HG02642 (cell line): ENCODE results near the gene NAALADL2.

Experiments
- ATAC-seq: cut with Tn5 transposase; IDR thresholded peaks from one replicate; pipeline ENCODE4 v1.9.1; 2021; ENCODE audit warnings: mild to moderate bottlenecking; ENCODE audit not compliant: unreplicated experiment, poor library complexity

The NAALADL2 gene

GRCh38 chr3:175187586-175187985, 328.5 kb downstream of the NAALADL2 start:
- ATAC-seq = no peak

- no peak for ATAC-seq
Measured at GRCh38 chr3:175192536-175192935, 333.4 kb downstream of the NAALADL2 start.

DNA sequence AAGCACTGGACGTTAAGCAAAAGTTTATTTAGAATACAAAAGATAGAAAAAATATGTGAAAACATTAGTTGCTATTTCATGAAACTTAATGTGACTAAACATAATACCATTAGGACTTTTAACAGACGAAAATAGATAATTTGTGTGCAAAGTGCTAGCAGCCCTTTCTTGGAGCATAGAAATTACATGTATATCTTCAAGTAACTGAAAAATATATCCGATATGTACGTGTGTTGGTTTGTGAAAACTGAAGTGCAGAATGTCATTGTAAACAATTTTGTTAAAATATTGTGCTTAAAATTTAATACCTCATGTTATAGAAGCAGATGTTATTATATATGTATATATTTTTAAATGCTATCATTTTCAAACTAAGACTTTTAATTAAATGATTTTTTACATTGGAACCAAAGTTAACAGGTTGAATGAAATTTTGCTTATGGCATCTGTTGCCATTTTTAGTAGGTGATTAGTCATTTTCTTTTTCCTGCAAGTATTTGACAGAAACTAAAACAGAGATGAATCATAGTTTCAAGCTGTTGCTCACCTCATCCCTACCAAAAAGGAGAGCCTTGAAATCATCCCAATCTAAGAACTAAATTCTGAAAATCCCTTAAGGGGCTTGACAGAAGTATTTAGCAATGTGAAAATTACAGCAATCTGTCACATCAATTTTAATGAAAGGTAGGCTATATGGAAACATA, 334.8 kb downstream of the NAALADL2 start:
- no peak for ATAC-seq

DNA sequence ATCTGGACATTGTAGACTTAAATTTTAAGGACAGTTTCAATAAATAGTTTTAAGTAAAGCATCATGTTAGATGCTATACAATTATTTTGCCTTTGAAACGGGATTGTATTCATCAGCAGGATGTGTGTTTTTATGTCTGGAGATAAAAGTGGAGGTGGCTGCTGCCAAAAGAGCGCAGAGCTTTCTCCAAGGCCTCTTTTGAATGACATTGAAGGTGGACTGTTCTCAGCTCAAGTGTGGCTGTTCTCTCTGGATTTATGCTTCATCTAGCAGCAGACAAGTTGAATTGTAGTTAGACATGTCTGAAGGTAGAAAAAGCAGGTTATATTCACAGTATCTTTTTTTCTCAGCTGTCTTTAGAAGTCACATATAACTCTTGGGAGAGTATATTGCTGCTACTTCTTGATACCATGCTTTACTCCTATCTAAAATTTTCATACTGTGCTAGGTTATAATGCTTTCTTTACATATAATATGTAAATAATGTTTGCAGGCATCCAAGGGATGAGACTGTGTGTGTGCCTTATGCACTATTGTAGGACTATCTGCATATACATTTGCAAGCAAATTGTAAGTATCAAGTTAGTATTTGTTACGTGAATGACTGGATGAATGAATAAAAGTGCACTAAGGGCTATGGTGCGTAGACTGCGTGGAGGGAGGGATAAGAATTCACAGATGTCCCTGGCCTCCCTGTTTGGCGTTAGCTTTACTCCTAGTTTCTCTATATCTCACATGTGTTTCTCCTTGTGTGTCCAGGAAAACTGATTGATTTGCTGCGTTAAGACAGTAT, 340.1 kb downstream of the NAALADL2 start:
- no peak for ATAC-seq

DNA sequence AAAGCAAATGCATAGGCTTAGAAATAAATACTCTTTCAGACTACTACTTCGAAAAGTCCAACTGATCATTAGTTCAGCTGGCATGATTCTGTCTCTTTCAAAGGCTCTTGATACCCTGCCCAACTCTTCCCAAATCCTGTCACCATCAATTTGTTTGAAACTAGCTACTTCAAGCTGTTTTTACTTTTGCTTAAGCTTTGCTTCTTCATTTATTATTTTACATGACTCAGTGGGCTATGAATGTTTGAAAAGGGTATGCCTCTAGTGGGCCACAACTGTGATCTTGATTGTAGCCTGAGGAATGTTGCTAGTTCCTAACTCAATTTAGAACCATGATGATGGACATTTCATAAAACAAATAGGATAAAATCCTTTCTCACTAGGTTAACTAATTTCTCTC, 340.8 kb downstream of the NAALADL2 start:
- ATAC-seq = no peak

DNA sequence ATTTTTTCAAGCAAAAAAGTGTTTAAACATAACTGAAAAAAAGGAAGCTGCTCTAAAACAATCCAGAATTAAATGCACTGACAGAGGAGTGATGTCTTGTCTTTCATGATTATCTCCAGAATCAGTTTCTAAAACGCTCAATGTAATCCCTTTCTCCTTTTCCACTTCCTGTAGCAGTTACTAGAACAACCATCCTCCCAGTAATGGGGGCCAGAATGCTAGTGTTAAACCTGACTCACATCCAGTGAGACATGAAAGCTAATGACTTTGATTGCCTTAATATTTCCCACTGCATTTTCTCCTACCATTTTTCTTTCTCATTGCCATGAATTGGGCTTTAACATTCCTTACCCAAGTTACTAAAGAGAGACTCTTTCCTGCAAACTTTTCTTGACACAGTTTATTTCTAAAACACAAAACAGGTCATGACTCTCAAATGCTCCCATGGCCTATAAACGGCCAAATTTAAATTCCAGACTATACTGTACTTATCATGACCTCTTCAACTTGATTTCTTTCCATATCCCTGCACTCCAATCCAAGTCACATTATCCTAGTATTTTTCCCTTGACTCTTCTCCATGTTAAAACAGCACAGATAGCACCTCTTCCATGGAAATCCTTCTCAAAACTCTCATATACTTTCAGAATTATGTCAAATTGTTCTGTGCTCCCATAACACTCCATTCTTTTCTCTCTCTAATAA, 341.4 kb downstream of the NAALADL2 start:
- ATAC-seq = no peak

GRCh38 chr3:175207361-175207760, 348.2 kb downstream of the NAALADL2 start:
- ATAC-seq = no peak

GRCh38 chr3:175208326-175208725, 349.2 kb downstream of the NAALADL2 start:
- no peak for ATAC-seq

GRCh38 chr3:175211466-175211865, 352.3 kb downstream of the NAALADL2 start:
- ATAC-seq = no peak

DNA sequence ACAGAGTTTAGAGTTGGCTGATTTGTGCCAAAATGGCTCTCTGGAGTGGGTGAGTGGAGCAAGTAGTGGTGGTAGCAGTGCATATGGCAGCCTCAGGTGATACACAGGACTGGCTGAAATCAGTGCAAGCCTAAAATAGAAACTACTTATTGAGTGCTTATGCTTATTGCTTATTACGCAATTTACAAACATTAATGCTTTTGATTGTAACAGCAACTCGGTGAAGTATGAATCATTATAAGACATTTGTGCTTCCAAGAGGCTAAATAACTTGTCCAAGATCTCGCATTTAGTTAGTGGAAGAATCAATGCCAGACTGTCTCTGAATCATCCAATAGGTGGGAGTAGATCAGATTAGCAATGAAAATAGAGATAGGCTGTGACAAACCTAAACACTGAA, 353.8 kb downstream of the NAALADL2 start:
- ATAC-seq = no peak

GRCh38 chr3:175214216-175214615, 355.1 kb downstream of the NAALADL2 start:
- no peak for ATAC-seq

- no peak for ATAC-seq
Measured at GRCh38 chr3:175215833-175216232, 356.7 kb downstream of the NAALADL2 start.

DNA sequence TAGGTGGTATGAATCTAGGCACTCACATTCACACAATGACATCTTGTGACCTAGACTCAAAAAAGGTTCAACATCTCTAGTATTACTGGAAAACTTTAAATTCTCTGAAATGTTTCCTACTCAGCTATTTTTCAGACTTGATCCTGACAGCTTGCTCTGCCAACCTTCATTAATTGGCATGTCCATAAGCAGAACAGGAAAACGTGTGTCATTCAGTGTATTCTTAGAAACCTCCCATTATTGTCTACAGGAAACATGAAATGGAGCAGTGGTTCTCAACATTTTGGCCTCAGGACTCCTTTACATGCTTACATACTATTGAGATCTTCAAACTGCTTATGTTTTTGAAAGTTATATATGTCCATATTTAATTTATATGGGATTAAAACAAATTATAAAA, 363.2 kb downstream of the NAALADL2 start:
- ATAC-seq = no peak

DNA sequence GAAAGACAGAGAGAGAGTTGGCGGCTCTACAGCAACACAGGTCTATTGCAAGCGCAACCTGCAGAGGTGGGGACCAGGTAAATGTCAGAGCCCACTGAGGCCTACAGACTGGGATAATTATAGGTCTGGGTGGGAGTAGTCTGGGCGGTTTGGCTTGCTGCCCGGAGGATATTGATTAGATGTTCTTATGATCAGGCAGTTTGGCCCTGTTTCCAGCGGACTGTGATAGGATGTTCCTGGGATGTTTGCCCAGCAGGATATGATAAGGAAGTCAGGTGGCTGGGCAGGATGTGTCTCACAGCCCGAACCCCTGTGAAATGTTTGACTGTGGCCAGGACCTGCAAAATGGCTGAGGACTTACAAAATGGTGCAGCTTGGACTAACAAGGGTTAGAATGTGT, 364.9 kb downstream of the NAALADL2 start:
- no peak for ATAC-seq

GRCh38 chr3:175226444-175226843, 367.3 kb downstream of the NAALADL2 start:
- no peak for ATAC-seq

DNA sequence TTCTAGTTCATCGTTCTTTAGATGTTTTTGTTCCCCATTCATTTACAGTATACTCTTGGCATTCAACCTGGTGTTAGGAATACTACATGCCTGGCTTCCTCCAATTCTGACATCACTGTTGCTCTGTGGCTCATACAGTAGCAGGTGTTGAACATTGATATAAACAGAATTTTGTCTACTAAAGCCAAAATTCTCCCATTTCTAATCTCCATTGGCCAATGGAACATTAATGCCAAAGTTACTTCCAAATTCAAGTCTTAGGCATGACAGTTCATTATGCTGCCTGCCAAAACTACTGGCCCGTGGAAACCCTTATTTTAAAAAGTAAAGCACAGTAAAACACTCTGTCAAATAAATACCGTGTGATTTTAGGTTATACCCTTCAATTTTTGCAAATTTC, 368.0 kb downstream of the NAALADL2 start:
- ATAC-seq = no peak

DNA sequence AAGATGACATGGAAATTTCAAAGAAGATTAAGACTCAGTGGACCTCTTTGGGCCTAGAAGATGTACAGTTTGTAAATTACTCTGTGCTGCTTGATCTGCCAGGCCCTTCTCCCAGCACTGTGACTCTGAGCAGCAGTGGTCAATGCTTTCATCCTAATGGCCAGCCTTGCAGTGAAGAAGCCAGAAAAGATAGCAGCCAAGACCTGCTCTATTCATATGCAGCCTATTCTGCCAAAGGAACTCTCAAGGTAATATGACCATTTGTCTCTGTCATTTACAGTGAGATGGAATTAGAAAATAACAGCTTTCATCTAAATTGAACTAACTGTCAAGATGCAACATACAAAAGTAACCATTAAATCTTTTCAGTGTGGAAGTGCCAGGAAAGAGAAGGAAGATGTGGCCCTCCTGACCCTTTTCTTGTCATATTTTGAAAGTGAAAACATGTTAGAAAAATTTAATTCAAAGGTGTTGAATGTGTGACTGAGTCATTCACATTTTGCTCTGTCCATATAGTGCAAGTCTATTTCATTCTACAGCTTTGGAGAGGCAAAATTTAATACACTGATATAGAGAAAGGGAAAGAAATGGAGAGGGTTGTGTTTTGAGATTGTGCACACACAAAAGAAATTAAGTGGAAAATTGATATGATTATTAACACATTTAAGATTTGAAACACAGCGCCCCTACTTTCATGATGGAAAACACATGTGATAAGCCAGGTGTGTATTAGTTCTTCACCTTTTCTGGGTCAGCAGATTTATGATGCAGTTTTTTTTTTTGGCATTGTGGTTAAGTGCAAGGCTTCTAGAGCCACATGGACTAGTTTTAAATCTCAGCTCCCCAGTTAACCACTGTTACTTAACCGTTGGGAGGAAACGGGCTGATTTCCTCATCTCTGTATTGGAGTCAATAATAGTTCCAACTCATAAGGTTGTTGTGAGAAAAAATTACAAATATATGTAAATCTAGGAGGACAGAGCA, 375.1 kb downstream of the NAALADL2 start:
- ATAC-seq = no peak

DNA sequence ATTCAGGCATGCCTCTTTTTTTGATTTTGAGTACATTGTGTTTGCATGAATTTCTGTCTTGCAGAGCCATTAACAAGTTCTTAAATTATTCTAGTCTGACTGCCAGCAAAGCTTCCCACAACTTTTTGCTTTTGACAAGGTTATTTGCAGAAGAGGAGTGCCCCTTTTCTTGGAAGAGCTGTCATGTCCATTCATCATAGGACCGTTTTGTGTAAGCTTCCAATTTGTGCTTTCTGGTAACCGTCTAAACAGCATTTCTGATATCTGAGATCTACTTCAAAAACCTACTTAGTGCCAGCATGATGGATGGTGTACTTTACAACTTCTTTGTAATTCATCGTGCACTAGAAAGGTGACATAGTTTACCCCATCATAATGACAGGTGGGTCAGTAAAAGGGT, 379.7 kb downstream of the NAALADL2 start:
- ATAC-seq = no peak

GRCh38 chr3:175240921-175241320, 381.8 kb downstream of the NAALADL2 start:
- ATAC-seq = no peak

DNA sequence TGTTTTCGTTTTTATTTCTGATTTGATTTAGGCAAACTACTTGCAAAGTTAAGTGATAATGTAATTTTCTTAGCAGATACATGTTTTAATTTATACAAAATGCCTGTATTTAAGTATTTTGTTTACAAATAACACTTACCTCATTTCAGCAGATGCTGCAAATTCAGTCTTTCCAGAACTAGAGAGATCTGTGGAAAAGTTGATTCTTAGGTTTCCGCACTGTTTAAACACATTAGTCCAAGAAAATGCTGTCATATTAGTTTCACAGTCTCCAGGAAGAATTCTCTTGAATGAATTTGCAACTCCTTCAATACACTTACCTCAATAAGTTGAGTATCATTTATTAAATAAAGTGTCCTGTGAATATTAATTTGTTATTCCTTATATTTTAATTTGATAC, 383.1 kb downstream of the NAALADL2 start:
- no peak for ATAC-seq
